ENCODE data around the gene GNG7.

- TF ChIP-seq ATF7 (IDR thresholded peaks at IDR 0.05; ENCODE audit: low read depth) (no peak), RBBP5 (conservative IDR thresholded peaks at IDR 0.05) (no peak), SREBF2 (IDR thresholded peaks at IDR 0.05; ENCODE audit: low read length) (no peak), MTA3 (IDR thresholded peaks at IDR 0.05; ENCODE audit: borderline replicate concordance, low read length) (no peak), YBX1 (IDR thresholded peaks at IDR 0.05) (no peak), CTCF (IDR thresholded peaks at IDR 0.05 in 2 of 3, conservative IDR thresholded peaks at IDR 0.05 in 1 of 3; ENCODE audit: control insufficient read depth in 2 of 3, extremely low read depth in 1 of 3, insufficient read depth in 1 of 3, low read depth in 3 of 3, low read length in 3 of 3) (no peak), TAF1 (IDR thresholded peaks at IDR 0.05; ENCODE audit: borderline replicate concordance, low read depth, low read length) (no peak), E2F8 (IDR thresholded peaks at IDR 0.05; ENCODE audit: low read depth, partially characterized antibody) (no peak), CBX5 (IDR thresholded peaks at IDR 0.05; ENCODE audit: low read depth) (no peak)
- TF ChIP-seq, protein P1, sequence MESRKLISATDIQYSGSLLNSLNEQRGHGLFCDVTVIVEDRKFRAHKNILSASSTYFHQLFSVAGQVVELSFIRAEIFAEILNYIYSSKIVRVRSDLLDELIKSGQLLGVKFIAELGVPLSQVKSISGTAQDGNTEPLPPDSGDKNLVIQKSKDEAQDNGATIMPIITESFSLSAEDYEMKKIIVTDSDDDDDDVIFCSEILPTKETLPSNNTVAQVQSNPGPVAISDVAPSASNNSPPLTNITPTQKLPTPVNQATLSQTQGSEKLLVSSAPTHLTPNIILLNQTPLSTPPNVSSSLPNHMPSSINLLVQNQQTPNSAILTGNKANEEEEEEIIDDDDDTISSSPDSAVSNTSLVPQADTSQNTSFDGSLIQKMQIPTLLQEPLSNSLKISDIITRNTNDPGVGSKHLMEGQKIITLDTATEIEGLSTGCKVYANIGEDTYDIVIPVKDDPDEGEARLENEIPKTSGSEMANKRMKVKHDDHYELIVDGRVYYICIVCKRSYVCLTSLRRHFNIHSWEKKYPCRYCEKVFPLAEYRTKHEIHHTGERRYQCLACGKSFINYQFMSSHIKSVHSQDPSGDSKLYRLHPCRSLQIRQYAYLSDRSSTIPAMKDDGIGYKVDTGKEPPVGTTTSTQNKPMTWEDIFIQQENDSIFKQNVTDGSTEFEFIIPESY (IDR thresholded peaks at IDR 0.05) = no peak
These were observed 15.4 kb upstream of the GNG7 start for GRCh38 chr19:2717638-2718541.

Measured in GM12878 (cell line).